Activated T-helper 2 cell treated with anti-CD3 and anti-CD28 coated beads, Interferon-gamma antibody, Interleukin-2, Interleukin-4, amounts not matched to agents 10 μg/mL and 5 μg/mL and 100 μg/mL, durations not matched to agents 14 hours and 24 hours and 36 hours (primary cell): ENCODE measurements around the gene OR51D1. TPM values are rescaled to one million over a fixed set of nuclear protein-coding genes. Genes with fewer than 3 reads are reported as not detected.

Experiments used
- DNase-seq: peaks from one replicate; pipeline ENCODE4 v3.0.0; 2021; ENCODE audit warnings: low spot score
- H3K27ac Mint-ChIP-seq: one replicate; pipeline ENCODE4 v1.8.0; 2021; ENCODE audit warnings: mixed read lengths
- H3K27me3 Mint-ChIP-seq: one replicate; pipeline ENCODE4 v1.8.0; 2021; ENCODE audit warnings: low read depth, mixed read lengths
- H3K36me3 Mint-ChIP-seq: one replicate; pipeline ENCODE4 v1.8.0; 2021; ENCODE audit warnings: low read depth, mixed read lengths
- H3K4me1 Mint-ChIP-seq: one replicate; pipeline ENCODE4 v1.8.0; 2021; ENCODE audit warnings: low read depth, mixed read lengths
- H3K4me3 Mint-ChIP-seq: one replicate; pipeline ENCODE4 v1.8.0; 2021; ENCODE audit warnings: low read depth, mild to moderate bottlenecking, moderate library complexity, mixed read lengths
- H3K9me3 Mint-ChIP-seq: one replicate; pipeline ENCODE4 v1.8.0; 2021; ENCODE audit warnings: mixed read lengths
- intact Hi-C: fragments of 100-400 bp; cut with micrococcal nuclease; formaldehyde crosslinking; loops from one replicate; pipeline ENCODE4 v1.15.1; 2023
- total RNA-seq: library from RNA; stranded (reverse); gene quantifications from 2 replicates; pipeline ENCODE4 v1.2.3, GENCODE V29; 2022

OR51D1 gene
- total RNA-seq, 1 donor from 2014 or later, result not detected

- peaks cover 23% of the 10 kb centered on the region for H3K27me3 Mint-ChIP-seq
- H3K4me1 Mint-ChIP-seq, result no peaks in the 10 kb centered on the region
- H3K9me3 Mint-ChIP-seq, result peaks cover 5% of the 10 kb centered on the region
- H3K4me3 Mint-ChIP-seq, result no peak overlapping the region
- H3K27ac Mint-ChIP-seq, result no peak overlapping the region
- peak; percentile 34 for DNase-seq
- no peaks in the 10 kb centered on the region for H3K36me3 Mint-ChIP-seq
- intact Hi-C loops, result no loop called here
These were observed 10.8 kb upstream of the OR51D1 start for GRCh38 chr11:4626207-4627099.

GRCh38 chr11:4636136-4636535 is 1.1 kb upstream of the OR51D1 start:
- no peaks in the 10 kb centered on the region for H3K4me1 Mint-ChIP-seq
- peaks cover 1% of the 10 kb centered on the region for H3K27me3 Mint-ChIP-seq
- H3K9me3 Mint-ChIP-seq, result no peaks in the 10 kb centered on the region
- no peak for DNase-seq
- intact Hi-C loops, result loop anchor here (2.0 to 10.0 kb wide), 3 partner anchors 369 to 746 kb away; partner anchors contain the start of gene OR51M1
- no peak overlapping the region for H3K27ac Mint-ChIP-seq
- no peak overlapping the region for H3K4me3 Mint-ChIP-seq
- no peaks in the 10 kb centered on the region for H3K36me3 Mint-ChIP-seq

GRCh38 chr11:4637662-4638047 is 378 bp downstream of the OR51D1 start:
- Mint-ChIP-seq H3K4me1 (no peaks in the 10 kb centered on the region), H3K27ac (no peak overlapping the region), H3K4me3 (no peak overlapping the region), H3K36me3 (no peaks in the 10 kb centered on the region), H3K27me3 (no peaks in the 10 kb centered on the region), H3K9me3 (no peaks in the 10 kb centered on the region)
- intact Hi-C loops, result loop anchor here (2.0 to 10.0 kb wide), 3 partner anchors 367 to 745 kb away; partner anchors contain the start of gene OR51M1
- no peak for DNase-seq

GRCh38 chr11:4639931-4640330 is 2.7 kb downstream of the OR51D1 start:
- H3K4me1 Mint-ChIP-seq, result no peaks in the 10 kb centered on the region
- H3K4me3 Mint-ChIP-seq, result no peak overlapping the region
- H3K9me3 Mint-ChIP-seq, result no peaks in the 10 kb centered on the region
- no peak overlapping the region for H3K27ac Mint-ChIP-seq
- intact Hi-C loops, result loop anchor here (5.0 to 10.0 kb wide), 2 partner anchors 455 to 742 kb away; partner anchors contain the start of gene OR51M1
- no peaks in the 10 kb centered on the region for H3K36me3 Mint-ChIP-seq
- no peak for DNase-seq
- H3K27me3 Mint-ChIP-seq, result no peaks in the 10 kb centered on the region

- H3K36me3 Mint-ChIP-seq, result no peaks in the 10 kb centered on the region
- no peaks in the 10 kb centered on the region for H3K9me3 Mint-ChIP-seq
- H3K4me1 Mint-ChIP-seq, result no peaks in the 10 kb centered on the region
- no peak overlapping the region for H3K27ac Mint-ChIP-seq
- intact Hi-C loops, result no loop called here
- H3K27me3 Mint-ChIP-seq, result no peaks in the 10 kb centered on the region
- no peak for DNase-seq
- H3K4me3 Mint-ChIP-seq, result no peak overlapping the region
These were observed 4.2 kb downstream of the OR51D1 start for GRCh38 chr11:4641501-4641900.

DNA sequence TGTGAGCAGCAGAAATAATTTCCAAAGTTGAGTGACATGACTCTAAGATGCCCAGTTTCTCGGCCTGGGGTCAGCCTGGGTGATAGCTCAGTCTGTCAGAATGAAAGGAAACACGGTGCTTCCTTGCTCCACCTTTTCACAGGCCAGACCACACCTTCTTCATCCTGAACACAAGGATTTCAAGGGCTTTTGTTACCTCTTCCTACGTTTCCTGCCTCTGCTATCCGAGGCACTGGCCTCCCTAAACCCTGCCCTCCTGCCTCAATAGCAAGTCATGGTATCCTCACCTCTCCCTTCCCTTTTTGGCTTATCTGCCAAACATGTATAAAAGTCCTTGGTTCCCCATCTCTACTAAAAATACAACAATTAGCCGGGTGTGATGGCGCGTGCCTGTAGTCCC is 4.8 kb downstream of the OR51D1 start:
- no peak for DNase-seq
- Mint-ChIP-seq H3K27me3 (no peaks in the 10 kb centered on the region), H3K27ac (no peak overlapping the region), H3K36me3 (no peaks in the 10 kb centered on the region), H3K4me3 (no peak overlapping the region), H3K4me1 (no peaks in the 10 kb centered on the region), H3K9me3 (no peaks in the 10 kb centered on the region)
- intact Hi-C loops, result no loop called here

DNA sequence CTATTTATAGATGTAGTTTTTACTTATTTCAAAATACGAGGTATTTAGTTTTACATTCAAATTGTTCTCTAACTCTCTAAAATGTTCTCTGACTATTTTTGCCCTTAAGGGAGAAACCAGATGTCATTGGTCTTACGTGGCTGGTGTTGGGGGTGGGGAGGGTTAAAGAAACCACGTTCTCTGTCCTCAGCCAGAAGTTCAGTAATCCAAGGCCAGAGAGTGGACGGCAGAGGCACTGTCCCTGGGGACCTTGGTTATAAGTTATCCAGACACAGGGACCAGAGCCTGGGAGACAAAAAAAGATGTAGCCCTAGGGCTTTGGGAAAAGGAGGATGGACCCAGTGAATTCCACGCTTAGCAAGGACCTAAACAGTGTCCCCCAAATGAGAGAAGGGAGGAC is 5.8 kb downstream of the OR51D1 start:
- intact Hi-C loops, result no loop called here
- no peaks in the 10 kb centered on the region for H3K9me3 Mint-ChIP-seq

DNA sequence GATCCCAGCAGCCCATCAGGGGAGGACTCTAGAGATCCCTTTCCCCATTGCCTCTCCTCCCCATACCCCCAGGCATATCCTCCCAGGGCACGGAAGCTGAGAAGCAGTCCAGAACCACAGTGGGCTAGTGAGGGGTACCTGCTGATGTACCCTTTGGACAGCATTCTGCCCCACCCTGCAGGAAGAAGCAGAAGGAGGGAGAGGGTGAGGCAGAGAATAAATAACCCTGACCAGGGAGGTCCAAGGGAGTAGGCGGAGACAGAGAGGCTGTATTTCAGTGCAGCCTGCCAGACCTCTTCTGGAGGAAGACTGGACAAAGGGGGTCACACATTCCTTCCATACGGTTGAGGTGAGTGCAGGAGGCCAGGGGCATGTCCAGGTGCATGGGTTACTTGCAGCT is 6.4 kb downstream of the OR51D1 start, which contains the start of gene OR51E1:
TSS of gene OR51E1 (plus strand) at position 301 of the 400 bp plus-strand sequence. CDS start 8,545 bp downstream, outside the sequence.
- Mint-ChIP-seq H3K27me3 (peaks cover 3% of the 10 kb centered on the region), H3K9me3 (no peaks in the 10 kb centered on the region), H3K27ac (no peak within 1 kb of the TSS), H3K36me3 (no peaks in the 10 kb centered on the region), H3K4me3 (no peak within 1 kb of the TSS), H3K4me1 (no peaks in the 10 kb centered on the region)
- intact Hi-C loops, result no loop called here
- DNase-seq, result no peak

More for the DNA sequence above, 5.8 kb downstream of the OR51D1 start:
- Mint-ChIP-seq H3K4me1 (no peaks in the 10 kb centered on the region), H3K4me3 (no peak overlapping the region), H3K27ac (no peak overlapping the region), H3K27me3 (no peaks in the 10 kb centered on the region), H3K36me3 (no peaks in the 10 kb centered on the region)
- no peak for DNase-seq

GRCh38 chr11:4644233-4644632 is 7.0 kb downstream of the OR51D1 start:
- Mint-ChIP-seq H3K27me3 (peaks cover 3% of the 10 kb centered on the region), H3K4me3 (no peak overlapping the region), H3K27ac (no peak overlapping the region), H3K9me3 (no peaks in the 10 kb centered on the region), H3K4me1 (no peaks in the 10 kb centered on the region), H3K36me3 (no peaks in the 10 kb centered on the region)
- intact Hi-C loops, result no loop called here
- DNase-seq, result no peak

- H3K4me3 Mint-ChIP-seq, result no peak overlapping the region
- no peaks in the 10 kb centered on the region for H3K4me1 Mint-ChIP-seq
- H3K27ac Mint-ChIP-seq, result no peak overlapping the region
- H3K36me3 Mint-ChIP-seq, result no peaks in the 10 kb centered on the region
- H3K27me3 Mint-ChIP-seq, result peaks cover 3% of the 10 kb centered on the region
- H3K9me3 Mint-ChIP-seq, result no peaks in the 10 kb centered on the region
- no peak for DNase-seq
- intact Hi-C loops, result no loop called here
These were observed 8.7 kb downstream of the OR51D1 start for GRCh38 chr11:4645974-4646373.

GRCh38 chr11:4647766-4648165 is 10.5 kb downstream of the OR51D1 start:
- Mint-ChIP-seq H3K4me1 (no peaks in the 10 kb centered on the region), H3K27me3 (peaks cover 3% of the 10 kb centered on the region), H3K9me3 (no peaks in the 10 kb centered on the region), H3K4me3 (no peak overlapping the region), H3K27ac (no peak overlapping the region), H3K36me3 (no peaks in the 10 kb centered on the region)
- DNase-seq, result no peak
- intact Hi-C loops, result no loop called here

- DNase-seq, result no peak
- no peak overlapping the region for H3K4me3 Mint-ChIP-seq
- intact Hi-C loops, result no loop called here
- H3K9me3 Mint-ChIP-seq, result no peaks in the 10 kb centered on the region
- no peak overlapping the region for H3K27ac Mint-ChIP-seq
- H3K27me3 Mint-ChIP-seq, result no peaks in the 10 kb centered on the region
- no peaks in the 10 kb centered on the region for H3K36me3 Mint-ChIP-seq
- peaks cover 4% of the 10 kb centered on the region for H3K4me1 Mint-ChIP-seq
These were observed 17.5 kb downstream of the OR51D1 start for GRCh38 chr11:4654635-4655369.
